ENCODE results near the gene KIF3A. TPM values are rescaled to one million over a fixed set of nuclear protein-coding genes. Genes with fewer than 3 reads are reported as not detected.

KIF3A gene
- total and polyA plus RNA-seq, 2 of the 8 experiments (the other 6 are each of a cell fraction or from before 2014, with no cell fraction given): 3.1 to 13.1 TPM

DNA sequence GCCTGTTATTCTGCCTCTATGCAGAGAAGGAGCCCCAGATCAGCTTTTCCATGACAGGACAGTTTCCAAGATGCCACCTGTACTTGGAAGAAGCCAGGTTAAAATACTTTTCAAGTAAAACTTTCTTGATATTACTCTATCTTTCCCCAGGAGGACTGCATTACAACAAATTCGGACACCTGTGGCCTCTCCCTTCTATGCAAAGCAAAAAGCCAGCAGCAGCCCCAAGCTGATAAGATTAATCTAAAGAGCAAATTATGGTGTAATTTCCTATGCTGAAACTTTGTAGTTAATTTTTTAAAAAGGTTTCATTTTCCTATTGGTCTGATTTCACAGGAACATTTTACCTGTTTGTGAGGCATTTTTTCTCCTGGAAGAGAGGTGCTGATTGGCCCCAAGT, 63.9 kb downstream of the KIF3A start:
- no peak for DNase-seq (ENCODE audit: low read depth in 1 of 2, low spot score in 2 of 2)
- no peak overlapping the region for H4K8ac ChIP-seq (ENCODE audit: extremely low read depth, insufficient read depth, low read length)
- 0 out of 4 replicates have a peak, but pooled peaks cover 0 to 3% of the 10 kb centered on the region in 2 experiments for H3K9me3 ChIP-seq (ENCODE audit: insufficient read depth in 2 of 2, low read depth in 1 of 2, low read length in 1 of 2)
- no peak for FAIRE-seq
- H3K27ac ChIP-seq (ENCODE audit: low read depth, low read length): no peak overlapping the region
- H3K4me1 ChIP-seq (replicated peaks in 1 of 4; ENCODE audit: control insufficient read depth in 3 of 4, insufficient read depth in 4 of 4, low read length in 3 of 4): no peaks in the 10 kb centered on the region
- no peaks in the 10 kb centered on the region for H4K20me1 ChIP-seq (replicated peaks in 1 of 2; ENCODE audit: control insufficient read depth in 1 of 2, insufficient read depth in 2 of 2, low read length in 2 of 2)
- H3K27me3 ChIP-seq (replicated peaks in 1 of 4; ENCODE audit: control insufficient read depth in 3 of 4, extremely low read depth in 1 of 4, insufficient read depth in 3 of 4, low read length in 3 of 4): no peaks in the 10 kb centered on the region
- no peaks in the 10 kb centered on the region; the same call in 1 of the 2 replicates for H3K23me2 ChIP-seq (ENCODE audit: low read depth, low read length)
- no peak overlapping the region for H3K4me2 ChIP-seq (ENCODE audit: insufficient read depth in 1 of 2, low read depth in 2 of 2, low read length in 2 of 2)
- H3K9ac ChIP-seq (replicated peaks in 1 of 4; ENCODE audit: extremely low read depth in 1 of 4, low read depth in 3 of 4, low read length in 3 of 4): no peak overlapping the region
- H3K4ac ChIP-seq (replicated peaks; ENCODE audit: insufficient read length, low read depth, low read length): no peak overlapping the region
- H3K18ac ChIP-seq (ENCODE audit: extremely low read depth, low read length): no peak overlapping the region
- no peak overlapping the region for H3K56ac ChIP-seq (replicated peaks; ENCODE audit: insufficient read length, low read depth, low read length)
- no peak overlapping the region for H2BK5ac ChIP-seq (ENCODE audit: low read depth, low read length)
- H2BK15ac ChIP-seq (ENCODE audit: low read length): no peak overlapping the region
- no peak overlapping the region for H2AFZ ChIP-seq (ENCODE audit: low read length)
- CTCF ChIA-PET (ENCODE audit: partially characterized antibody): no interaction called here
- H3K36me3 ChIP-seq (ENCODE audit: control insufficient read depth in 2 of 4, insufficient read depth in 4 of 4, low read length in 3 of 4): no peaks in the 10 kb centered on the region
- H3K79me1 ChIP-seq (ENCODE audit: low read depth, low read length): no peaks in the 10 kb centered on the region
- H4K5ac ChIP-seq (ENCODE audit: insufficient read length, low read depth, low read length): no peak overlapping the region
- POLR2A ChIA-PET (ENCODE audit: partially characterized antibody): interaction anchor here (1.4 kb wide), 1 partner anchor 17 kb away, joined by 5 read pairs; no protein-coding TSS in a partner anchor
- WGBS, 2 experiments (ENCODE audit: extremely low coverage in 1 of 2, insufficient coverage in 1 of 2, insufficient read length in 1 of 2, insufficient replicate concordance in 2 of 2, low coverage in 1 of 2, low lambda C conversion rate in 2 of 2, missing lambda C conversion rate in 1 of 2): 93% methylated on average over 1 of the region's 1 CpG; no CpG with 5 or more reads in 1 of the 2 experiments
- H2BK20ac ChIP-seq (ENCODE audit: low read length): no peak overlapping the region
- H3K79me2 ChIP-seq (ENCODE audit: control insufficient read depth in 1 of 2, insufficient read depth in 2 of 2, low read length in 2 of 2): no peaks in the 10 kb centered on the region
- H4K91ac ChIP-seq (replicated peaks; ENCODE audit: insufficient read length, low read length): no peak overlapping the region
- no peak overlapping the region for H3K14ac ChIP-seq (ENCODE audit: insufficient read length)
- H2BK120ac ChIP-seq (replicated peaks; ENCODE audit: low read depth, low read length): no peak overlapping the region
- H3K4me3 ChIP-seq (ENCODE audit: extremely low read depth in 1 of 4, insufficient read depth in 2 of 4, low read depth in 3 of 4, low read length in 4 of 4): no peak overlapping the region
- no peak overlapping the region for H2BK12ac ChIP-seq (ENCODE audit: low read depth, low read length)
- no peak overlapping the region for H2AK5ac ChIP-seq (ENCODE audit: low read depth, low read length)
- no peak overlapping the region for H3K23ac ChIP-seq (ENCODE audit: insufficient read length)
- no peak for TF ChIP-seq BACH1 (IDR thresholded peaks at IDR 0.05; ENCODE audit: low read length)
- TF ChIP-seq GTF2F1 (IDR thresholded peaks at IDR 0.05; ENCODE audit: borderline replicate concordance, low read depth, low read length): no peak
- TF ChIP-seq SUZ12 (IDR thresholded peaks at IDR 0.05; ENCODE audit: low read length): no peak
- no peak for TF ChIP-seq CEBPB (IDR thresholded peaks at IDR 0.05; ENCODE audit: low read depth, low read length)
- TF ChIP-seq KDM5A (IDR thresholded peaks at IDR 0.05; ENCODE audit: low read length): no peak
- TF ChIP-seq, protein P1, sequence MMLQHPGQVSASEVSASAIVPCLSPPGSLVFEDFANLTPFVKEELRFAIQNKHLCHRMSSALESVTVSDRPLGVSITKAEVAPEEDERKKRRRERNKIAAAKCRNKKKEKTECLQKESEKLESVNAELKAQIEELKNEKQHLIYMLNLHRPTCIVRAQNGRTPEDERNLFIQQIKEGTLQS (IDR thresholded peaks at IDR 0.05; ENCODE audit: insufficient read depth, low read depth, low read length): no peak
- TF ChIP-seq TAF1 (IDR thresholded peaks at IDR 0.05; ENCODE audit: low read depth, low read length): no peak
- no peak for TF ChIP-seq POLR2A (IDR thresholded peaks at IDR 0.05; ENCODE audit: control extremely low read depth in 1 of 2, low read depth in 2 of 2, low read length in 2 of 2)
- no peak for TF ChIP-seq CTBP2 (IDR thresholded peaks at IDR 0.05; ENCODE audit: borderline replicate concordance, insufficient read depth, insufficient read length, low read length)
- TF ChIP-seq RXRA (IDR thresholded peaks at IDR 0.05; ENCODE audit: insufficient read depth, low read depth, low read length): no peak
- no peak for TF ChIP-seq NANOG (IDR thresholded peaks at IDR 0.05; ENCODE audit: insufficient read depth, low read depth, low read length, poor library complexity, severe bottlenecking)
- TF ChIP-seq YY1 (IDR thresholded peaks at IDR 0.05; ENCODE audit: low read depth, low read length): no peak
- no peak for TF ChIP-seq SP1 (IDR thresholded peaks at IDR 0.05; ENCODE audit: low read depth, low read length)
- TF ChIP-seq E2F6 (IDR thresholded peaks at IDR 0.05): no peak
- TF ChIP-seq JUND (IDR thresholded peaks at IDR 0.05; ENCODE audit: low read length): no peak
